Activated CD4-positive, alpha-beta T cell treated with anti-CD3 and anti-CD28 coated beads, Interleukin-2, amount 50 U/mL, for 1 hour (primary cell): ENCODE results near the gene STMP1.

ENCODE experiments used
- DNase-seq: peaks from one replicate; pipeline ENCODE4 v3.0.0-alpha.2; 2020

The STMP1 gene

GRCh38 chr7:135704074-135704473 lies 41.8 kb downstream of the STMP1 start:
- DNase-seq: no peak

GRCh38 chr7:135704698-135705097 lies 42.4 kb downstream of the STMP1 start:
- DNase-seq: no peak

DNA sequence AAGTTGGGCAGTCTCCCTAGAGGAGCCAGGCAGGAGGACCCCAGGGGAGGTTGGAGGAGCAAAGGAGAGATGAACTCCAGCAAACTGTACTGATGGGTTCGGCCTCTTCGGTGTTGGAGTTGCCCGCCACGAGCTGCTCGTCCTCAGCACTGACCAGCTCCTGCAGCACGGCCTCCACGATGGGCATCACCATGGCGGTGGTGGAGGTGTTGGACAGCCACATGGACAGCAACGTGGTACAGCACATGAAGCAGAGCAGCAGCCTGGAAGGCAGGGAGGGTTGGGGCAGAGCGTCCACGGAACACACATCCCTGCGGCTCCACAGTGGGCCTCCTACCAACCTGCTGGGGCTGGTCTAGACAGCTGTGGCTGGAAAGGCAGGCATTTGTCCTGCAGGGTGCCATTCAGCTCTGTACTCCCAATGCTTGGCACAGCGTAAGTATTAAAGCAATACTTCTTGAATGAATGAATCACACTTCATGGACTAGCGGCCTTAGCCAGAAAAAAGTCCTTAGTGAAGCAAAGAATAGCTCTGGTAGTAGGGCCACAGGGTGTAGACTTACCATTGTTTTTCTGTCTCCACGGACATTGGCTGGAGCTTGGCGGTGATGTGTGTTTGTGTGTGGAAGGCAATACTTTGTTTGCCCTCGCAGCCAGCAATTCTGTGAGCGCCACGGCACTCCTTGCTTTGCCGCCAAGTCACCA lies 43.9 kb downstream of the STMP1 start:
- no peak for DNase-seq

- DNase-seq: no peak
These were observed 44.7 kb downstream of the STMP1 start for GRCh38 chr7:135706858-135707569.

DNA sequence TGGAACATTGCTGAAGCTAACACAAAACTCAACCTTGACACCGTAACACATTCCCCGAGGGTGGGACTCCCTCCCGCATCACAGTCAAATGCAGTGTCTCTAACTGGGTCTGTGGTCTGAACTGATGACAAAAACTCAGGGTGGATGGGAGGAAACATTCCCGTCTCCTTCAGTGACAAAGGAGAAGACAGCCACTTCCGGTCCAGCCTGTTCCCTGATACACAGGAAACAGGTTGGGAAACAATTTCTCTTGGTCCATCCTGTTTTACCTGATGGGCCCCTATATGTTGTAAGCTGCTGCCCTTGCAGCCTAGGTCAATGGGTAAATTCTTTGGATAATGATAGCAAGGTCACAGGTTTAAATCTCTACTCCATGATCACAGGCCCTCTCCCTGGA lies 45.3 kb downstream of the STMP1 start:
- DNase-seq: no peak

DNA sequence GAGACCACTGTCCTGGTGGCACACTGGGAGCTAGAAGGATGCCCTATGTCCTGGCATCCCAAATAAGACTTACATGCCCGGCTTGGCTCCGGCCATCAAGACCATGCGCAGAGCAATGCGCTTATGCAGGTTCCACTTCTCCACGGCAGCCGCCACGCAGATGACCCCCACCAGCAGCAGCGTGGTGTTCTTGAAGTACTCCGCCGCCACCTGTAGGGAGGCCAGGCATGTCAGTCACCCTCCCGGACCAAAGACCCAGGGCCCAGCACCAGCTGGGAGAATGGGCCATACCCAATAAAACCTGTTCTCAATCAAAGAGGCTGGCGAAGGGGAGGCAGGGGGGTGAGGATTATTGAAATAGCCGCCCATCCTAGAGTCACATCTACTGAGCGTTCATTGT lies 45.7 kb downstream of the STMP1 start:
- DNase-seq: no peak

DNA sequence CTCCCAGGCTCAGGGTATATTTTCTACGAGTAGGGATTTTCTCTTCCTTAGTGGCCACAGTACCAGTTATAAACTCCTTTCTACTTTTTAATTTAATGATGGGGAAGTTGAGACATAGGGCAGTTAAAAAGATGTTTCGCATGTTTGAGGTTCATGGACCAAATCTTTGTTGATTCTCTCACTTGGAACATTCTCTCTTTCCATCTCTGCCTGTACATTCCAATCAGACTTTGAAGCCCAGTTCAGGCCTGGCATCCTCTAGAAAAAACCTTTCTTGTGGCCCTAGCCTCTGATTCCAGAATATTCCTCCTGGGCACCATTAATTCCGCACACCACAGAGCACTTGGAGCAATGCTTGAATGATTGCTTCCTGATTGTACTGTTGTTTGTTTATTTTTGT lies 47.2 kb downstream of the STMP1 start:
- no peak for DNase-seq

DNA sequence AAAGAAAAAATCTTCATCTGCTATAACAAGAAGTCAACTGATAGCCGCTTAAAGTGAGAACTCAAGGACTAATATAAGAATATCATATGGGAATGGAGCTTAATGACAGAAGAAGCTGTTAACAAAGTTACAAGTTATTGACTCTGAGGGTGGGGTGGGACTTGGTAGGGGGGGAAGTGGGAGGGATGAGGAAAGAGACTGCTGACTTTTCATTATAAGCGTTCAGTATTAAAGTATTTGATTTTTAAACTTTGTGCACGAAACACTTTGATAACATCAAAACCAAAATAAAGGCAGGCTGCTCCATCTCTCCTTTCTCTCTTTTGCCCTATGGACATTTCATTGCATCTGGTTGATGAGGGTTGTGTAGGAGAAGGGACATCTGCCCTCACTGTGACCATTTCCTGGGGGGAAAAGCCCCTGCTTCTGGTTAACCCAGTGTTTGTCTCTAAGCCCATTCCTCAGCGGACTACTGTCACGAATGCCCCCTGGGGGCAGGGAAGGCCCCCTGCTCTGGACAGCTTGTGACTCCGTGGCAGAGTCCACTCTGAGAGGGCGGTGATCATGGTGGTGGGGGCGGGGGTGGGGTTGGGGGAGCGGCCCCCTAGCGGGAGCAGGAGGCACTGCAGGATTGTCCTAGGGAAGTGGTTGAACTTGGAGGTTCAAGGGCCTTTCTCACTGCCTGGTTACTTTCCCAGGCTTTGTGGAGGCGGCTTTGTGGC lies 48.3 kb downstream of the STMP1 start:
- no peak for DNase-seq

GRCh38 chr7:135711139-135711469 lies 48.8 kb downstream of the STMP1 start:
- no peak for DNase-seq

GRCh38 chr7:135712182-135712782 lies 50.0 kb downstream of the STMP1 start:
- DNase-seq: no peak

DNA sequence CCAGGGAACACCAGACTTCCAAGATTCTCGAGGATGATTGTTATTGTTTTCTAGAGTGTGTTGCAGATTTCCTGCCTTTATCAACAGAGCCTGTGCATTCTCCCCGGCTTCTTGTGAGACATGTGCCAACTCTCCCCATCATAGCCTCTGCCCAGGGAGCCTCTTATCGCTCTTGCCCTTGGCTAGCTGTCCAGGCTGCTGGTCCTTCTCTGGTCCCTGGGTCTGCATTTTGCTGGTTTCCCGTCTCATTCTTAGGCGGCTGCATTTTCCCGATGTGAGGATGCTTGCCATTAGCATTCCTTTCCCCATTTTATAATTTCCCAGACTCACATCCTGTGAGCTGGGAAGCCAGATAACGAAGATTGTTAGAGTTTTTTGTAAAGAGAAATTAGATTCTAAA lies 50.5 kb downstream of the STMP1 start:
- no peak for DNase-seq

- no peak for DNase-seq
These were observed 51.6 kb downstream of the STMP1 start for GRCh38 chr7:135713836-135714470.

DNA sequence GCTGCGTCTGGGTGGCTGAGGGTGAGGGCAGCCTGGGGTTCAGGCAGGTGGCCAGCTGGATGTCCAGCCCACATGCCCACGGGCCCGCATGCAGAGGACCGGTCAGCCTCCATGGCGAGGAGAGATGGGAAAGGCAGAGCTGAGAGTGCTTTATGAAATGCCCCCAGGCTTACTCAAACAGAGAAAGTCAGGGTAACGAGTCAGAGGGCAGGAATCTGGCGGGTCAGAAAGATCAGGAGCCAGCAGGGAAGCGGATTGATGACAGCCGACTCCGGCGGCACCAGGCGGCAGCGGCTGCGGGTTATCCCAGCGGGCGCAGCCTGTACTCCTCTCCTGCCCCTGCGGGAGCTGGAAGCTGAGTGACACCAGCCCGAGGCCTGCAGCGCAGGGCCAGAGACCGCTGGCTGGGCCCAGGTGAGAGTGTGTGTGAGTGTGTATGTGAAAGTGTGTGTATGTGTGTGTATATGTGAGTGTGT lies 52.3 kb downstream of the STMP1 start:
- no peak for DNase-seq

DNA sequence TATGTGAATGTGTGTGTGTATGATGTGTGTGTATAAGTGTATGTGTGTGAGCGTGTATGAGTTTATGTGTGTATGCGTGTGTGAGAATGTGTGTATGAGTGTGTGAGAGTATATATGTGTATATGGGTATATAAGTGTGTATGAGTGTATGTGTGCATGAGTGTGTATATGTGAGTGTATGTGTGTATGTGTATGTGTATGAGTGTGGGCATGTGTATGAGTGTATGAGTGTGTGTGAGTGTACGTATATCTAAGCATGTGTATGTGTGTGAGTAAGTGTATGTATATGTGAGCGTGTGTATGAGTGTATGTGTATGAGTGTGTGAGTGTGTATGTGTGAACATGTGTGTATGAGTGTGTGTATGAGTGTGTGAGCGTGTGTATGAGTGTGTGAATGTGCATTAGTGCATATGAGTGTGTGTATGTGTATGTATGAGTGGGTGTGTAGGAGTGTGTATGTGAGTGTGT lies 52.8 kb downstream of the STMP1 start:
- no peak for DNase-seq

DNA sequence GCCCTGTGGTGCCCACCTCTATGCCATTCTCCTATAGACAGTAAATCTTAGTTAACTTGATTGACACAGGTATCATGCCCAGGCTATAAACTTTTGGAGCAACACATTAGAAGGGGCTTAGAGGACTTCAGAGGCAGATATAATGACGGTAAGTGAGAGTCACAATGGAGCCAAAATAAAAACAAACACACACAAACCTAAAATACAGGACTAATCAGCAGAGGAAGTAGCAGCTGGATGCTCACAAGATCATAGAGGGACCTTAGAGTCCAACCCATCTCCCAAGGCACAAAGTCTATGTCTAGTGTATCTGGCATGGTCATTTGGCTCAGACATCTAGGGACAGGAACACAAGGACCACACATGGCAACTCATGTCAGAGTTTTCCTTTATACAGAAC lies 53.4 kb downstream of the STMP1 start:
- DNase-seq: no peak

- no peak for DNase-seq
These were observed 54.4 kb downstream of the STMP1 start for GRCh38 chr7:135716677-135717238.

- DNase-seq: no peak
These were observed 55.4 kb downstream of the STMP1 start for GRCh38 chr7:135717693-135718092.

- DNase-seq: no peak
These were observed 55.9 kb downstream of the STMP1 start for GRCh38 chr7:135718219-135718618.

DNA sequence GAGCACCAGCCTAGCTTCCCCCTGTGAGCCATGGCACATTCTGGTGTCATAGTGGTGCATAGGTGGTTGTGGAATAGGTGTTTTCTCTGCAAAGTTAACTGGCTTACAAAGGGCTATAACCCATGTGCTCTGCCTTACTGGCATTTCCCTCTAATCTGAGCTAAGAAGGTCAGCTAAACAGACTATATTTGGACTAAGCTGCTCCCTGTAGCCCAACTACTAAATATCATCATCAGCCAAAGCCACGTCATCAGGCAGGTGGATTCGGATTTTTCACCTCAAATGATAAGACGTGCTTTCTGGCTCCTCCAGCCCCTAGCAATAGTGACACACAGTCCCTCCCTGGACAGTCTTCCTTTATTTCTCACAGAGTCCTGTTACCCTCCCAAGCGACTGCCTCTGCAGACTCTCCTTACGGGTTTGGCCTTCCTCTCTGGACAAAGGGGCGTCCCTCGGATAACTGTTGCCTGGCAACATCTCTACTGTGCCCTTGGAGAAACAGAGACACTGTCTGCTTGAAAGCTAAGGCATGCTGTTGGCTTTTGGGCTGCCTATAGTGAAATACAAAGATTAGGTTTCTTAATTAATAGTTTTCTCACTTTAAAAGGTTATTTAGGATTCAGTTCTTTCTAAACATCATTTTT lies 56.6 kb downstream of the STMP1 start:
- no peak for DNase-seq

DNA sequence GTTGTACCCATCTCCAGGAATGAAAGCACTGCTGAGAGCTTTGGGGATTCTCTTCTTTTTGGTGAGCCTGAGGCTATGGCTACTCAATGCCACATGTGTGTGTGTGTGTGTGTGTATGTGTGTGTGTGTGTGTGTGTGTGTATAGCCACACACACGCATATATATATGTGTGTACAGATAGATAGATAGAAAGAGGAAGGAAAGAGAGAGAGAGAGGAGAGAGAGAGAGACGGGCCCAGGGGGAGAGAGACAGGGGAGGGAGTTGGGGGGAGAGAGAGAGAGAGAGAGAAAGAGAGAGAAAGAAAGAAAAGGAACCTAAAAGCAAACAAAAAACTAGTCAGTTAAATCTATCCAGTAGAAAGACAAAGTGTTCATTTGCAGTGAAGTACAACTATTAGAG lies 57.4 kb downstream of the STMP1 start:
- DNase-seq: no peak

DNA sequence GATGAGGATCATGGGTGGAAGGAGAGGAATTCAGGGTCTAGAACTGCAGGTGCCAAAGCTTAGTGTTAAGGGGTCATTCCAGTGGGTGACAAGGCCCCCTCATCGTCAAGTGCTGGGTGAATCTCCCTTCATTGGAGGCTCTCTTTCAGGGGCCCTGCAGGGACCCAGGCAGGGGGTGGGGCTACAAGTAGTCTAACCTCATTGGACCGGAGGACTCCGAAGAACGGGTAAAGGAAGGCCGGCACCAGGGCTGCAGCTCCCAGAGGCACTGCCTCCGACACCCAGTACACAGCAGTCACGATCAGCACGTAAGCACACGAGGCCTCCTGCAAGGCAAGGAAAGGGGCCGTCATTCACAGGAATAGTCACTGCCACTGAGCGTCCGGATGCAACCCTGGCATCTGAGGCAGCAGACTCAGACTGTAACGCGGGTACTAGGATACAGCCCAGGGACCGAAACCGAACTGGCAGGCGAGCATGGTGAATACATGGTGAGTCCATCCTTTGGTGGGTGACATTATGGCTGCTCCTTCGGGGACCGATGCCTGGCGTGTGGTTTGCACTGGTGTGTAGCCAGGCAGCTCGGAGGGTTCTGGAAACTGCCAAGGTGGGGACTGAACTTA lies 59.0 kb downstream of the STMP1 start:
- no peak for DNase-seq

- DNase-seq: no peak
These were observed 61.1 kb downstream of the STMP1 start for GRCh38 chr7:135723411-135723810.
